WI38 (cell line): ENCODE measurements around the gene AGBL4.

ENCODE experiments used
- H3K4me3 ChIP-seq: 2 replicates; pipeline ENCODE4 v1.5.1; 2011; ENCODE audit warnings: low read depth, mild to moderate bottlenecking, control low read depth, low read length
- TF ChIP-seq, protein P1 (sequence below): IDR thresholded peaks from 2 replicates; pipeline ENCODE4 v1.5.1; 2012; ENCODE audit warnings: low read depth, mild to moderate bottlenecking, control low read depth, low read length

AGBL4 gene

DNA sequence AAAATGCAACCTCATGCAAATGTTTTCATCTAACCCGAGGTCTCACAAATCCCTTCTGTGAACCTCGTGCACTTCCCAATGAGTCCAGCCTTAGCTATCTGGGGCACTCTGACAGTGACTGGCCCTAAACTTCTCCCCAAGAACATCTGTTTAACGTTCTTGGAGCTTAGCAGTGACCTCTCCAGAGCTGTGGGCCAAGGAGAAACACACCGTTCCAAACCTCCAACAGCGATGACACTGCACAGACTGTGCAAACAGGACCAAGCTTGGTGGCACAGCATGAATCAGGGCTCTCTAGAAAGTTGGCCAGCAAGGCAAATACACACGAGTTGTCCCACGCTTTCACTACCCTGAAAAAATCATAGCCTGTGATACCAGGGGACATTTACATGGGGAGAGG lies 1262.9 kb downstream of the AGBL4 start:
- TF ChIP-seq, protein P1, sequence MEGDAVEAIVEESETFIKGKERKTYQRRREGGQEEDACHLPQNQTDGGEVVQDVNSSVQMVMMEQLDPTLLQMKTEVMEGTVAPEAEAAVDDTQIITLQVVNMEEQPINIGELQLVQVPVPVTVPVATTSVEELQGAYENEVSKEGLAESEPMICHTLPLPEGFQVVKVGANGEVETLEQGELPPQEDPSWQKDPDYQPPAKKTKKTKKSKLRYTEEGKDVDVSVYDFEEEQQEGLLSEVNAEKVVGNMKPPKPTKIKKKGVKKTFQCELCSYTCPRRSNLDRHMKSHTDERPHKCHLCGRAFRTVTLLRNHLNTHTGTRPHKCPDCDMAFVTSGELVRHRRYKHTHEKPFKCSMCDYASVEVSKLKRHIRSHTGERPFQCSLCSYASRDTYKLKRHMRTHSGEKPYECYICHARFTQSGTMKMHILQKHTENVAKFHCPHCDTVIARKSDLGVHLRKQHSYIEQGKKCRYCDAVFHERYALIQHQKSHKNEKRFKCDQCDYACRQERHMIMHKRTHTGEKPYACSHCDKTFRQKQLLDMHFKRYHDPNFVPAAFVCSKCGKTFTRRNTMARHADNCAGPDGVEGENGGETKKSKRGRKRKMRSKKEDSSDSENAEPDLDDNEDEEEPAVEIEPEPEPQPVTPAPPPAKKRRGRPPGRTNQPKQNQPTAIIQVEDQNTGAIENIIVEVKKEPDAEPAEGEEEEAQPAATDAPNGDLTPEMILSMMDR, result no peak
- H3K4me3 ChIP-seq, result no peak overlapping the region

- no peak overlapping the region for H3K4me3 ChIP-seq
- TF ChIP-seq, protein P1, result no peak
These were observed 1264.8 kb downstream of the AGBL4 start for GRCh38 chr1:48758976-48759375.

DNA sequence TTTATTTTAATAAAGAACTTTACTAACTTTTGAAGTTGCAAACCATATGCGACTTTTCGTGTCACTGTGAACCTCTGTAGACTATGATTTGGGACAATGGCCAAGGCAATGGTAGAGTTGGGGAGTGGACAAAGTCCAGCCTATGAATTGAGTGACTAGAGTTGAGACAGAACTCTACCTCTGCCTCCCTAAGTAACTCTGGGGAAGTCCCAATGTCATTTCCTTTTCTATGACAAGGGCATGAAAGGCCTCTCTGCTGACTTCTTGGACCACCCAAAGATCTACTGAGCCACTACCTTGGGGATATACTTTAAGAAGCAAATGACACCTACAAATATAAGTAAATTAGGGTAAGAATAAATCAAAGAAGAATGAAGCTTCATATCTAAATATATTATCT lies 1266.4 kb downstream of the AGBL4 start:
- H3K4me3 ChIP-seq, result no peak overlapping the region

DNA sequence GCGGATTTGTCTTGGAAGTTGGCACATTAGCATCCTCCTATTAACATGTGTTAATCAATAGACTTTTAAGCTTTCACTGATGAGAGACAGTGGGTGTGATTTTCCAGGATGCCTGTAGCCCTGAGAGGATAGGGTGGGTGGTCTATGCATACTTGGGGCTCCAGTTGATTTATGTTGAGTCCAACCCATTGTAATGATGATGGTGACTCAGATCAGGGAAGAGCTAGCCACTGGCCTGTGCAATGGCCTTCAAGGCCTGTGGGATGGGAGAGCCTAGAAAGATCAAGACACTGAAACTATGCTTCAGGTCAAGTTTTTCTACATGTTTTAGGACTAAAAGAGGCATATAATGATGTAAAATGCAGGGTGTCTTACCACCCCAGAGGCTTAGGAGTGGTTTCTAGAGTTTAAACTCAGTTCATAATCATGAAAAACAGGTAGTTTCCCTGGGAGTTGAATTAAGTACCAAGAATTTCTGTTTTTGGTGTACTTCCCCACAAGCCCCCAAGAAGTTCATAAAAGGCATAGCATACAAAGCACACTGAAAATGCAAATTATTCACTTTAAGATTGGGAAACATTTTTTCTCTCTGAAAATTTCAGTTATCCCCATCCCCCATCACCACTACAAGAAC lies 1267.0 kb downstream of the AGBL4 start:
- no peak overlapping the region for H3K4me3 ChIP-seq
- TF ChIP-seq, protein P1, result no peak

More for the DNA sequence above, 1266.4 kb downstream of the AGBL4 start:
- TF ChIP-seq, protein P1, result no peak

GRCh38 chr1:48753293-48753692 lies 1270.5 kb downstream of the AGBL4 start:
- TF ChIP-seq, protein P1, result no peak

DNA sequence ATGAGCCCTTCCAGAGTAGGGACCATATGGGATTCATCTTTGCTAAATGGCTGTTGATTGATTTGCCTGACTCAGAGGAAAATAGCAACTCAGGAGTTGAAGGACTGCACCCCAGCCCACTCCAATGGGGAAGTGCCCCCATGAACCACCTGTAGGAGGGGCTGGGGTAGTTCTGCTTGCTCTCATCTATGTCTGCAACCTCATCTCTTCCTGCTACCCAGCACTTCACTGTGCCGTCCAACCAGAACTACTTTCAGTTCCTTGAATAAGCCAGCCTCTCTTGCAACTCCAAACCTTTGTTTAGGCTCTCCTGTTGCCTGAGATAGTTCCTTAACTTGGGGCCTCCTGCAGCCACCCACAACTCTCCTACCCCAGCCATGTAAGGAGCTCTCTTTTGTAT lies 1273.6 kb downstream of the AGBL4 start:
- no peak overlapping the region for H3K4me3 ChIP-seq

More at GRCh38 chr1:48753293-48753692, 1270.5 kb downstream of the AGBL4 start:
- H3K4me3 ChIP-seq, result no peak overlapping the region

DNA sequence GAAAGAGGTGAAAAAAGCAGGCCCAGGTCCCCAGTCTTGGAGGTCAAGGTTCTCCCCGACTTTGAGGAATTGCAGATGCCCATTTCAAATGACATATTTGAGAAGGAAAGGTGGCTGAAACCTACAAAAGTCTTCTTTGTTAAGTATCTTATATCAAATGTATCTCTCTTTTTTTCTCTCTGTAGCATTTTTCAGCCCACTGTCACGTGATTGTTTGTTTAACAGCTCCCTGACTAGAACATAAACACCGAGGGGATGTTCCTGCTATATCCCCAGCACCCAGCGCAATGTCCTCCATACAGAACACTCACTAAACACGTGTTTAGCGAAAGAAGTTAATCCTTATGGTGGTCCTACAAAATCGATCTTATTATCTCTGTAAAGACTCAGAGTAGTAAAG lies 1274.7 kb downstream of the AGBL4 start:
- TF ChIP-seq, protein P1, result no peak

More for the DNA sequence above, 1273.6 kb downstream of the AGBL4 start:
- TF ChIP-seq, protein P1, result no peak

More for the DNA sequence above, 1274.7 kb downstream of the AGBL4 start:
- H3K4me3 ChIP-seq, result no peak overlapping the region
